NOMO-1 treated with dmso at 0.1 percent for 144 hours (cell line): Measurements from ENCODE around the gene MAN2B2.
A peak's percentile ranks its signal among the peaks of the same experiment; 100 is the strongest.

ENCODE experiments used
- DNase-seq: peaks from one replicate; lab custom pipeline; 2025; ENCODE audit not compliant: unreplicated experiment; lab: John Stamatoyannopoulos, UW

The MAN2B2 gene

DNA sequence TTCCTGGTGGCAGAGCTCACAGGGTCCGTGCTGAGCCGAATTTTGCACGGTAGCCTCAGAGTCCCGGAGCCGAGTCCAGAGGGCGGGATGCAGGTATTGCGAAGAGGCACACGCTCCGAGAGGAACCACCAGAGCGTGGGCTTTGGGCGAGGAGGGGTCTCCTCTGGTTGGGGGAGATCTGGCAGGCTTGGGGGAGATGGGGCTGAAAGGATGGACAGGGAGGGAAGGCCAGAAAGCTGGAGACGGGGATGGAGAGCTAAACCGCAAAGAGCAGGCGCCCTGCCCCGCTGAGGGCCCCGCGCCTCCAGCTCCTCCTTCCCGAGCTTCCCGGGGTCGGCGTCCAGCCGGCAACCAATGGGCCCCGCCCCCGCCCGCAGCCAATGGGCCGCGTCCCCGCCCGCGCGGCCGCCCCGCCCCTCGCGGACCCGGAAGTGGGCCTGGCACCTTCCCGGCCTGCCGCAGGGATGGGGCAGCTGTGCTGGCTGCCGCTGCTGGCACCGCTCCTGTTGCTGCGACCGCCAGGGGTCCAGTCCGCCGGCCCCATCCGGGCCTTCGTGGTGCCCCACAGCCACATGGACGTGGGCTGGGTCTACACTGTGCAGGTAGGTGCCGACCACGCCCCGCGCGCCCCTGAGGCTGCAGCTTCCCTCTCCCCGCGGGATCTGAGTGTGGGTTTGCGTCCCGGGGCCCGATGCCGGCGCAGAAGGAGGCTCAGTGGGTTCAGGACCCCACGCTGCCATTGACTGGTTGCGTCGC, at the start of gene MAN2B2:
Gene MAN2B2 (plus strand): TSS at position 443 of the 756 bp plus-strand sequence. CDS start 22 bp downstream, at position 465.
- DNase-seq = peak; percentile 54

DNA sequence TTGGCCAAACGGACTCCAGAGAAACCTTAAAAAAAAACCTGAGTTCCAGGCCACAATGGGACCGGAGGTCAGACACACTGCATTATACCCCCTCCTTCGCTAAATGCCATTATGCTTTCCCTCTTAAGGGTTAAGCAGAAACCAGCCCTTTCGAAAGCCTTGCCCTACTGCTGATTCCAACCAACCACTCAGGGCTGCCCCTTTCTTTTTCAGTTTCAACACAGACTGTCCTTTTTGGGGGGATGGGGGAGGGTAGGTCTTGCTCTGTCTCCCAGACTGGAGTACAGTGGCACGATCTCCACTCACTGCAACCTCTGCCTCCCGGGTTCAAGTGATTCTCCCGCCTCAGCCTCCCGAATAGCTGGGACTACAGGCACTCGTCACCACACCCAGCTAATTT, 49.5 kb upstream of the MAN2B2 start:
- no peak for DNase-seq

DNA sequence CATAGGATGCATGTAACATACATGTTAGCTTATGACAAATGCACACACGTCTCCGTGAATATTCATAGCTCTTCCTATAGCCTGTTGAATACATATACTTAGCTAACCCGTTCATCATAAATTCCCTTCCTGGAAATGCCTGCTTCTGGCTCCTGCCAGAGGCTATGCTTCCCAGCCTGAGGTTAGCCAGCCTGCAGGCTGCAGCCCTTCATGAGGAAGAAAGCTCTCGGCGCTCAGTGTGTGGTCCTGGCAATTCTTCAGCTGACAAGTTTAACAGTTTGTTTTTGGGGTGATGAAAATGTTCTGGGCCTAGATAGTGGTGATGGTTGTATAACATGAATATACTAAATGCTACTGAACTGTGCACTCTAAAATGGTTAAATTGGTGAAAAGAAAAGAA, 48.8 kb upstream of the MAN2B2 start:
- DNase-seq = no peak

DNA sequence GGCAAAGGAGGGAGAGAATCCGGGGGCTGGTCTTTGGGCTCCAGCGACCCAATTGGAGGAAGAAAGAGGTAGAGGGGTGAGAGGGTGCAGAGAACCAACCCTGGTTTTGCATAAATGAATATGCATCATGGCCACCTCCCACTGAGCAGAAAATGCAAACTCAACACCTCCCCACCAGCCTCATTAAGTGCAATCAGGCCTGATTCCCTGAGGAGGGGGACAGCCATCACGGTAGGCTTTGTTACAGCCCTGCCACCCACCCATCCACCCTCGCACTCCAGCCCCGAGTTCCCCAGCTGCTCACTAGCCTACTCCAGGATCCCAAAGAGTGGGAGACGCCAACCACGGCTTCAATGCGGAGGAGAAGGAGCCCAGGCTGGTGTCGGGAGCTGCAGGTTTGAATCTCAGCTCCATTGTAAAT, 48.3 kb upstream of the MAN2B2 start:
- DNase-seq = no peak

DNA sequence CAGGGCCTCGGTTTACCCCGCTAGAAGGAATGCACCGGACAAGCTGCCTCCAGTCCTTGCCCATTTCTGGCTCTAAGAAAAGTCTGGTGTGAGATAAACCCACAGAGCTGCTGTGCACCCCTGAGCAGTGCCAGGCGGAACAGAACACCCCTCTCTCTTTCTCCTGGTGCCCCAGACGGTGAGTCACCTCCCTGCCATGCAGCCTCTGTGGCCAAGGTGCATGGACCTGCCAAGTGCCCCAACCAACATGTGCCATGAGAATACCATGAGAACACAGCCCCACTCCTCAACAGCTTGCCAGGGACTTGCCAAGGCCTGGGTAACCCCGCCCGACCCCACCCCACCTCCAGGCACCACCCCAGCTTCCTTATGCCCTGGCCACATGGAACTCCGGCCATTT, 47.7 kb upstream of the MAN2B2 start:
- DNase-seq = no peak

DNA sequence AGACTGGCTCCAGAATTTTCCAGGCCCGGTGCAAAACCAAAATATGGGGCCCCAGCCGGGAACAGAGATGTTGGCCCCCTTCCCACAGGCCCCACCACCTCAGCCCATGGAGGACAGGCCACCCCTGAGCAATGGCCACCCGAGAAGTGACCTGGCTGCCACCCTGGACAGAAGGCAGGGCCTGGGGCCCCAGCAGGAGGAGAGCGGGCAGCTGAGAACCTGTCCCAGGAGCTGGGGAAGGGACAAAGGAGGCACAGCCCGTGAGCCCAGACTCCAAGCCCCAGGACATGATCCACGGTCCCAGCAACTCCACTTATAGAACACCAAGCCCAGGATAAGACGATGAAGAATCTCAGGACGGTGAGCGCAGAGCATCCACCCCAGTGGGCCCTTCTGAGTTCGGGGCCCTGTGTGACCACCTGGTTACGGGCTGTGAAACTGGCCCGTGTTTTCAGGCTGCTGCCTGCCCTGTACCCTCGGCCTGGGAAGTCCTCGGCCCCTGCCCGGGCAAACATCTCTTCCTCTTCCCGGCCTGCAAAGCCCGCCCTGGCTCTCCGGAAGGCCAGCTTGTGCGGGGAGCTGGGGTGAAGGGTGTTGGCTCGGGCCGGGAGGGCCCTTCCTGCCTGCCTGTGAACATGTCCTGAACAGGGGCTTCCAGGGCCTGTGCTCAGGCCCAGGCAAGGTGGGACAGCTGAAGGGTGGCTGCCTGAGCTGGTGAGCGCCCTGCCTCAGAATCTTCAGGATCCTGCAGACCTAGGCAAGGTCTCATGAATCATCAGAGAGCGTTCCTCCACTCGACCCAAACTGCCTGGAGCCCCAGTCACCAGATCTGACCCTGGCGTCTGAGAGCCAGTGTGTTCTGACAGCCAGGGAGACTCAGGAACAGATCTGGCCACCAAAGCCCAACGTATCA, 47.0 kb upstream of the MAN2B2 start:
- no peak for DNase-seq

DNA sequence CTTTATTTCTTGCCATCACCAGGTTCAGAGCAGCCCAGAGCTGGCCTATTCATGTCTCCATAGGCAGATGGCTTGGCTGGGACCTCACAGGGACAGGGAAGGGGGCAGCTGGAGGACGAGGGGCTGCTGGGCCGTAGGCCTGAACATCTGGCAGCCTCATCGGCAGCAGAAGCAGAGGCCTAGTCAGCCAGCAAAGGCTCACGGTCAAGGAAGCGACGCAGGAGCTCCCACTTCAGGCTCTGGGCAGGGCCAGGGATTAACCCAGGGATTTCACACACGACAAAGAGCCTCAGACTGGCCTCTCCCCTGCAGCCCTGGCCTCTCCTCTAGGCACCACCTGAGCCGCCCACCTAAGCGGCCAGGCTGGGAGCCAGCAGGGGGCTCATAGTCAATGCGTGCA, 46.0 kb upstream of the MAN2B2 start:
- no peak for DNase-seq

DNA sequence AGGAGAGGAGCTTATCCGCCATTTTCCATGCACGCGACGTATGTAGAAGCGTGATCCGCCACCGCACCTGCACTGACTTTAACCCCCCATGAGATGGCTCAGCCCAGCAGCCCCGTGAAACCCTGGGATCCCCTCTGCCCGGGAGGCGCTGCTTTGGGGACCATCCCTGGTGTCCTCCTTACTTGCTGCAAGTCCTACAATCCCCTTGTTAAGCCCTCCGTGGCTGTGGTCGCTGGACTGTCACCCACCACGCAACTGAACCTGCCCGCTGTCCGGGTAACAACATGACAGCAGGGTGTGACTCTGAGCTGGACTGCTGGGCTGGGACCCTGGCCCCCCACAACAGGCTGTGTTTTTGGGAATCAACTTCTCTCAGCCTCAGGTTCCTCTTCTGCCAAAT, 44.7 kb upstream of the MAN2B2 start:
- no peak for DNase-seq

DNA sequence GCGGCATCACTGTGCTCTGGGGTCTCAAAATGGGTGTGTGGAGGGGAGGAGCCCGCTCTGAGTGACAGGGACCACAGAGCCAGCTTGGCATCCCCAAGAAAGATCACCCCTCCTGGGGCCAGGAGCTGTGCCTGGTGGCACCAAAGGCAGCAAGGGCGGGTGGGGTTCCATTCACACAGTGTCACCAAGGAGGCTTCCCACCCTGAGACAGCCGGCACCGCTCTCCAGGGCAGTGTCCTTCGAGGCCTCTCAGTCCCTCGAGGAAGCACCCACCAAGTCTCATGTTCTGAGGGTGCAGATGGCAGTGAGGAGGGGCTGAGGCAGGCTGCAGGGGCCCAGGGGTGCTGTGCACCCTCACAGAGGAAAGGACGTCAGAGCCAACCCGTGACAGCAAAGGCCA, 44.0 kb upstream of the MAN2B2 start:
- no peak for DNase-seq

DNA sequence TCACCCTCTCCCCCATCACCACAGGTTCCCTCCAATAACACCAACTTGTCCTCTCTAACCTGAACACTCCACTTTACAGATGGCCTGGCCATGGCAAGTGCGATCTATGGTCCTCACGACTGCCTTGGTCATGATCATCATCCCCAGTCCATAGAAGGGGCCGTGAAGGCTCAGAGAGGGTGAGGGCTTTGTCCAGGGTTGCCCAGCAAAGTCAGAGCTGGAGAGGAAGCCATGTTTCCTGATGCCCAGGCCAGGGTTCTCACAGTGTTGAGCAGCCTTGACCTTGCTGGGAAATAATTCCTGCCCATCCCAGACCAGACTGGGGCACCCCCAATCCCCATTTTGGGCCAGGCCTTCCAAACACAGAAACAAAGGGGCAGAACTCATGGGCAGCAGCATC, 42.9 kb upstream of the MAN2B2 start:
- DNase-seq = no peak

DNA sequence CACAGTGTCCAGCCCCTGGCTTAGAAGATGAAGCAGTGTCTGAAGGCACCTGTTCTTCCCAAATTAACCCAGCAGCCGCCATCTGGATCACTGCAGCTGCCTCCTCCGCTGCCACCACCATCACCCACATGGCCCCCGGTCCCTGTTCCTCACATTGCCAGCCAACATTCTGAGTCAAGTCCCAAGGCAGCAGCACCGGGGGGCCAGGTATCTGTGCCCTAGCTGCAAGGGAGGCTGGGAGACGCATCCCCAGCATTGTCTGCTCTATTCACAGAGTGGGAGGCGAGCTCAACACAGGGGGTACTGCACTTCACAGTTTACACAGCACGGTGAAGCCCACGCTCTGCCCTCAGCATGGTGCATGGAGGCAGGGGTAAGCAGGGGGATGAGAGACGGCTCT, 42.3 kb upstream of the MAN2B2 start:
- DNase-seq = no peak

DNA sequence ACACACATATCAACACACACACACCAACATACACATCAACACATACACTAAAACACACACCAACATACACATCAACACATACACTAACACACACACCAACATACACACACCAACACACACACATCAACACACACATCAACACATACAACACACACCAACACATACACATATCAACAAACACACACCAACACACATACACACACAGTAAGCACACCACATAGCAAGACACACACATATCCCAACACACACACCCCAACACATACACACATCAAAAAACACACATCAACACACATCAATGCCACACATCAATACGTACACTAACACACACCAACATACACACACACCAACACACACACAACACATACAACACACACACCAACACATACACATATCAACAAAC, 40.9 kb upstream of the MAN2B2 start:
- no peak for DNase-seq

DNA sequence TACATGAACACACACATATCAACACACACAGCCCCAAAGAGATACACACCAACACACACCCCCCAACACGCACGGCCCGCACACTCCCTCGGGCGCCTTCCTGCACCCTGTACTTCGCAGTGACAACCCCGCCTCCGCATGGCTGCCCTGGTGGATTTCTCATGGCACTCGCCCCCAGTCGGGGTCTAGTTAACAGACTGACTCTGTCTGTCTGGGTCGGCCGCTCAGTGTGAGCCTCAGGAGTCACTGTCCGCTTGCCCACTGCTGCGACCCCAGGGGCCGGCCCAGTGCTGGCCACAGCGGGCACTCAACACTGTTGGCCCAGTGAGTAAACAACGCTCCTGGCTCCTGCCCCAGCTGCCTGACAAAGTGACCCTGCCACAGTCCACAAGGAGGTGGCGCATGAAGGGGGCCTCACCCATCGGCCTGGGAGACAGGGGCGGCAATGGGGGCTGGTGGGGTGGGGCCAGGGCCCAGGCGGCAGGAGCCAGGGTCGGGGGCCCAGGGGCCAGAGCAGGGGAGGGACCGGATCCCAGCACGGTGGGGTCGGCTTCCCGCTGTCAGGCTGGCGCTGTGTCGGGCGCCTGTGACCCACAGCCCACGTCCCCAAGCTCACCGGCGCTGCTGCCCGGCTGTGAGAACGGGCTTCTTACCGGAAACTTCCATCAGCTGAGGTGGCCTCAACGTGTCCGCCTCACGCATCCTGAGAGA, 40.2 kb upstream of the MAN2B2 start:
- DNase-seq = no peak

DNA sequence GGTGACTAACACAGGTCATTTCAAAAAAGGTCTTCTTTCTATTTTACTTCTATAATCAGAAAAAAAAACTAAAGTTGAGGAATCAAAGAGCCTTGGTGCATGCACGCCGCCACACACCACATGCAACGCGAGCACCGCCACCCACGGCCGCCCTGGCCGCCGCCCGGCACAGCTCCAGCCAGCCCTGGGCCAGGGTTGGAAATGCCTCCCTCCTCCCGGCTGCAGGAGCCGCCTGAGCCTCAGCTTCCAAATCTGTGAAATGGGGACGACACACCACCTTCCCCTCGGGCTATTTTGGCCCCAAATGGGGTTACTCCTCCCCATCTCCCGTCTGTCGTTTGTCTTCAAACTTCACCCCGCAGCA, 39.7 kb upstream of the MAN2B2 start:
- no peak for DNase-seq

DNA sequence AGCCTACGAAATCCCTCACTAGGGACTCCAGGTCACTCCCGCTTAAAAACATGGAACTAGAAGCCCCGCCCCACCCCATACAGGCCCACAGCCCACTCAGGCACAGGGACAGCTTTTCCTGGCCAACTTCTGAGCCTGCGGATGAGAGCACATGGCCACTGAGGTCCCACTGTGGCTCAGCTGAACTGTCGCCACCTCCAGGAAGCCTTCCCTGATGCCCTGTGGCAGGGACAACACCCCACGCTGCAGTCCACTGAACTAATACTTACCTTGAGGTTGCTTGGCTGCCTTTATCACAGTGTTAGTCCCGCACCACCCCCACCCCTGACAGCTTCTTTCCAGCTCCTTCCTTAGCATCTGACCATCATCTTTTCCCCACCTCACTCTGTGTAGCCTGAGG, 39.3 kb upstream of the MAN2B2 start:
- no peak for DNase-seq

DNA sequence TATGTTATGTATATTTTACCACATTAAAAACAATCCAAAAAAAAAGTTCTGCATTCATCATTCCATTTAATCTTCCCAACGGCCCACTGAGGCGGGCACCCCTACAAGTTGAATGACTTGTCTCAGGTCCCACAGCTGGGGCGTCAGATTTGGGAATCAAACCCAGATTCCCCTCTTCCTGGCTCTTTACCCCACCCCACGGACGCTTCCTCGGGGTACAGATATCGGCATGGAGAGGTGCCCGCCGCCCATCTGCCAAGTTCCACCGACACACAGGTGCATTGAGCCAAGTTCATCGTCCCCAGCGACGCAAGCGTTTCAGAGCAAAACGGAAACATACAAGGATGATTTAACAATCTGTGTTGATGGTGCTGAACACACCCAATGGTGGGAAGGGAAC, 36.9 kb upstream of the MAN2B2 start:
- DNase-seq = no peak

DNA sequence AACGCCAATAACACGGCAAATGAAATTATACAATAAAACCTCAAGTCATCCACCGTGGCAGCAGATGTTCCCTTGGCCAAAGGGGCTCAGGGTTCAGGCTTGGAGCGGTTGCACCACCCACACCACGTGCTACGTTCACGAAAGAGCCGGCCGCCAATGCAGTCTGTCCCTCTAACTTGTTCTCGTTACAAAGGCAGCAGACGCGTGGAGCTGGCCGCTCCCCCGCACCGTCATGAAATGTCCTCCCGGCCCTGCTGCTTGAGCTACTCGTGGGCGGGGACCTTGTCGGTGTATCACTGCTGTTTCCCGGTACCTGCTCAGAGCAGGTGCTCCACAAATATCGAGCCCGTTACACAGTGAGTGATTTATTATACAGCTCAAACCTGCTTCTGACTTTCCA, 36.4 kb upstream of the MAN2B2 start:
- DNase-seq = no peak

DNA sequence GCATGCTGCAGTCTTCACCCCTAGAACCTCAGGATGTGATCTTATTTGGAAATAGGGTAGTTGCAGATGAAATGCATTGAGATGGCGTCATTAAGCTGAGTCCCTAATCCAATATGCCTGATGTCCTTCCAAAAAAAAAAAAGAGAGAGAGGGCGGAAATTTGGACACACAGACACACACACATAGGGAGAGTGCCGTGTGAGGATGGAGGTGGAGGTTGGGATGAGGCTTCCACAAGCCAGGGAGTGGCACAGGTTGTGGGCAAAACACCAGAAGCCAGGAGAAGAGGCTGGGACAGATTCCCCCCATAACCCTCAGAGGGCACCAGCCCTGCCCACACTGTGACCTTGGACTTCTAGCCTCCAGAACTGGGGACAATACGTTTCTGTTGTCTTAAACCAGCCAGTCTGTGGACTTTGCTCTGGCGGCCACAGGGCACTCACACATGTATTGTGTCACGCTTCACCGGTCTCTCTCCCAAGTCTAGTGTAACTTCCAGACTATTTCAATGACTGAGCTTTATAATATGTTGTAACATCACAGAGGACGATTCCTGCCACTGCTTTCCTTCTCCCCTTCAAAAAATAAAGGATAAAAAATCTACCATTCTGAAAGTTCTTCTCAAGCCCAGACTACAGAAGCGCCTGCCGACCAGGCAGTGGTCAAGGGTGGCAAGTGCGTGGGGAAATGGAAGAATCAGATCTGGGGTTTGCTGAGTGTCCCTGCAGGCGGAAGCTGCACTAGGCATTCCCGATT, 35.8 kb upstream of the MAN2B2 start:
- no peak for DNase-seq

DNA sequence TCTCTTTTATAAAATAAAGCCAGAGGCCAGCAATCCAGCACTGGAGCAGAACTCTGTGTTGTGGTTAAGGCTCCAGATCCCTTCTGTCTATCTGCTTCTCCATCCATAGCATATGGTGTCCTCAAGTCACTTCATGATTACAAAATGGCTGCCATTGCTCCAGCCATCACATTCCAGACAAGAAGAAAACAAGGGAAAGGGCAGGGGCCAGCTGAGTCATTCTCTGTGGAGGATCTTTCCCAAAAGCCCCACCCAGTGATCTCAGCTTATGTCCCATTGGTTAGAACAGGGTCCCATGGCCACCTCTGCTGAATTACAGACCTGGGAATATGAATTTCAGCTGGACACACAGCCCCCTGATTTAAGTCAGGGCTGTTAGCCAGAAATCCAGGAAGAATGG, 34.1 kb upstream of the MAN2B2 start:
- DNase-seq = no peak

DNA sequence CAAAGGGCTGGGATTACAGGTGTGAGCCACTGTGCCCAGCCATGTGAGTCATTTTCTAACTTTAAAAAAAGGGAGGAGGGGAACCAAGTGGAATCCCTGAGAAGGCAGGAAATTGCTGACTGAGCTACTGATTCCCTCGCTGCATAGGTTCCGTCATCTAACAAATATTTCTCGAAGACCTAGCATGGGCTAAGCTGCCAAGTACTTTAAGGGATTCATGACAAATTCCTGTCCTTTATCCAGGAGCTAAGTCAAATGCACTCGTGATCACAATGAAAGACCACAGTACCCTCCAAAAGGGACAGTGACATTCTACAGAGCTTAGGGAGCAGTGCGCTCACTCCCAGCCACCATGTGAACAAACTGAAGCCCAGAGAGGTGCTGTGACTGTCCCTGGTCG, 33.2 kb upstream of the MAN2B2 start:
- DNase-seq = no peak

DNA sequence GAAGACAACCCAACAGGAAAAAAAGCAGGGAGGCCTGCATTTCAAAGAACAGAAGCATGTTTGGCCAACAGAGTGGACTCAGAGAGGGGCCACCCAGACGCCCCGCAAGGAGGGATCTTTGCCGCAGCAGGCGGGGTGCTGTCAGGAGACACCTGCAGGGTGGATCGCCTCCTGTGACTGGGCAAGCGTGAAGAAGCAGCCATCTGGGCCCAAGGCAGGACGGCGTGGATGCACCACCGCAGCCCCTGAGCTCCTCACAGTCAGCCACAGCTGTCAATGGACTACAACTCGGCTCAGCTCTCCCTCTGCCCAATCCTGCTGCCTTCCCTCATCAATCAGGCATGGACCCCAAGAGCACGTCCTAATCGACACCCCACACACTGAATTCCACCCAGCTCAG, 32.0 kb upstream of the MAN2B2 start:
- DNase-seq = no peak
